ENCODE results near the gene TMEM232.
A peak's percentile ranks its signal among the peaks of the same experiment; 100 is the strongest.
"Not testable (repeated sequence)": the region's sequence is repeated elsewhere in the genome, so short reads cannot be mapped to it uniquely, and the experiment has no call there.

The TMEM232 gene

GRCh38 chr5:110726249-110727024 is at the start of gene TMEM232:
TMEM232 (minus strand) TSS chr5:110726671; CDS start chr5:110667352, 59,319 bp downstream.
- FAIRE-seq: no peak

- FAIRE-seq: no peak
Observed at GRCh38 chr5:110770286-110770685, 43.8 kb upstream of the TMEM232 start.

- no peak for FAIRE-seq
Observed at GRCh38 chr5:110769000-110769681, 42.7 kb upstream of the TMEM232 start.

GRCh38 chr5:110768138-110768860 is 41.8 kb upstream of the TMEM232 start:
- FAIRE-seq: no peak

GRCh38 chr5:110760158-110760557 is 33.7 kb upstream of the TMEM232 start:
- no peak for FAIRE-seq

GRCh38 chr5:110757118-110757729 is 30.8 kb upstream of the TMEM232 start:
- FAIRE-seq: peak; percentile 89

- no peak for FAIRE-seq
Observed at GRCh38 chr5:110754181-110754580, 27.7 kb upstream of the TMEM232 start.

- no peak for FAIRE-seq
Observed at GRCh38 chr5:110753600-110753999, 27.1 kb upstream of the TMEM232 start.

GRCh38 chr5:110752953-110753352 is 26.5 kb upstream of the TMEM232 start:
- no peak for FAIRE-seq

GRCh38 chr5:110751902-110752762 is 25.7 kb upstream of the TMEM232 start:
- no peak for FAIRE-seq

- no peak for FAIRE-seq
Observed at GRCh38 chr5:110738812-110739651, 12.6 kb upstream of the TMEM232 start, which contains the start of gene SLC25A46. SLC25A46 (plus strand) TSS chr5:110739007; CDS start chr5:110739120, 113 bp downstream.

GRCh38 chr5:110738503-110738811 is 12.0 kb upstream of the TMEM232 start:
- FAIRE-seq: no peak

GRCh38 chr5:110736753-110737152 is 10.3 kb upstream of the TMEM232 start:
- no peak for FAIRE-seq

GRCh38 chr5:110735556-110735955 is 9.1 kb upstream of the TMEM232 start:
- FAIRE-seq: no peak

- no peak for FAIRE-seq
Observed at GRCh38 chr5:110734101-110734500, 7.6 kb upstream of the TMEM232 start.

GRCh38 chr5:110731499-110731898 is 5.0 kb upstream of the TMEM232 start:
- not testable (repeated sequence) for FAIRE-seq

- FAIRE-seq: no peak
Observed at GRCh38 chr5:110727025-110727314, 499 bp upstream of the TMEM232 start.

- FAIRE-seq: no peak
Observed at GRCh38 chr5:110718311-110718710, 8.2 kb downstream of the TMEM232 start.

GRCh38 chr5:110716247-110717245 is 9.9 kb downstream of the TMEM232 start:
- FAIRE-seq: no peak

GRCh38 chr5:110707260-110707844 is 19.1 kb downstream of the TMEM232 start:
- FAIRE-seq: no peak

Measured in TTC549 (cell line).